HG03558 (cell line): Measurements from ENCODE around the gene CCL5.

Experiments
- ATAC-seq: cut with Tn5 transposase; IDR thresholded peaks from one replicate; pipeline ENCODE4 v1.9.1; 2021; ENCODE audit warnings: moderate number of reproducible peaks; ENCODE audit not compliant: unreplicated experiment; ENCODE audit errors: extremely low read depth

Gene CCL5

DNA sequence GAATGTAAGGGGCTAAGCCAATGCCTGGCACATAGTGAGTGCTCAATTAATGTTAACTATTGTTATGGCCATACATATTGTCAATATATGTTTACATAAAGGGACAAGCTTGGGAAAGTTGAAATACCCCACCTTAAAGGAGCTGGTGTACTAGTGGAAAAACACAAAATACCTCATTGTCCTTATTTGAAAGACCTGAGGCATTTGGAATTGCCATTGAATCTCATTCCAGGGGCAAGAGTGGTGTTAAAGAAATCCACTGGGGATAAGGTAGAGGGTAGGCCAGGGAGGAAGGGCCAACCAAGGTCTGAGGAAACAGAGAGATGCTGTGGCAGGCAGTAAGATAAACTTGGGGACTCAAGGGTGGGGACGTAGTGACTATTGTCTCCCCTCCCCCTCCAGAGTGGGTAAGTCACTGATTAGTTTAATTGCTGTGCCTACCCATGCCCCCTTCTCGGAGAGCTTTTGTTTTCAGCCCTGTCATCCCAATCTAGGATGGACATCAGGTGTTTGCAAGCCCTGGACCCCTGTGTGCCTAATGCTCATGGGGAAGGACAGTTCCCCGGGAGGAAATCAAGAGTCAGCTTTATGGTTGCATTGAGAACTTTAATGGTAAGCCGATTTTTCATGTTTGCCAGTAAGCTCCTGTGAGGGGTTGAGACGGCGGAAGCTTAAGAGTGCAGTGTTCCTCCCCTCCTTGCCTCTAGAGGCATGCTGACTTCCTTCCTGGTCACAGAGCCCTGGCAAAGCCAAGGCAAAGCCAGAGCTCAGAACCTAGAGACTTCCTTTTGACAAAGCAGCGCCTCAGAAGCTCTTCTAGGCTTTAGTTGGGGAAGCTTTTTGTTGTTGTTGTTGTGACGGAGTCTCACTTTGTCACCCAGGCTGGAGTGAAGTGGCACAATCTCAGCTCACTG, 9.0 kb downstream of the CCL5 start:
- no peak for ATAC-seq

DNA sequence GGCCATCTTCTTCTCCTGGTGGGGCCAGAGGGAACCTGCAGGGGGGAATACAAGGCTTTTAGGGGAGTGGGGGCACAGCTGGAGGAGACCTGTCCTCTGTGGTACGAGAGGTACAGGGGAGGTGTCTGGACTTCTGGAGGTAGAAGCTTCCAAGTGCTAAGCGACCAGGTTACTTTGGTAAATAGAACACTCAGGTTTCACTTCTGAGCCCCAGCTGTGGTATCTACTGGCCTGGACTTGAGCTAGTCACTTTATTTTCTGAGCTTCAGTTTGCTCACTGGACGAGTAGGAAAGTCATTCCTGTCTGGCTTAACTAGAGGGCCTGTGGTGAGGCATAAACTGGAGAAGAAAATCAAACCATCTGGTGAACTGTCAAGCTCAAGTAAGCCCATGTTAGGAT, 11.4 kb downstream of the CCL5 start, which contains the start of gene HEATR9:
Gene HEATR9, minus strand, starts transcription at position 155 of the 400 bp plus-strand sequence. Its CDS starts 149 bp downstream, at position 6.
- ATAC-seq = no peak

GRCh38 chr17:35867574-35867973, 12.6 kb downstream of the CCL5 start:
- no peak for ATAC-seq

- ATAC-seq = no peak
Observed at GRCh38 chr17:35866341-35866950, 13.7 kb downstream of the CCL5 start.

- no peak for ATAC-seq
Observed at GRCh38 chr17:35865412-35866340, 14.5 kb downstream of the CCL5 start.

- no peak for ATAC-seq
Observed at GRCh38 chr17:35864853-35865252, 15.3 kb downstream of the CCL5 start.

- ATAC-seq = no peak
Observed at GRCh38 chr17:35856603-35857002, 23.6 kb downstream of the CCL5 start.

- ATAC-seq = no peak
Observed at GRCh38 chr17:35855965-35856364, 24.2 kb downstream of the CCL5 start.

- no peak for ATAC-seq
Observed at GRCh38 chr17:35849469-35850348, 30.5 kb downstream of the CCL5 start.

GRCh38 chr17:35847633-35848373, 32.4 kb downstream of the CCL5 start:
- ATAC-seq = no peak

DNA sequence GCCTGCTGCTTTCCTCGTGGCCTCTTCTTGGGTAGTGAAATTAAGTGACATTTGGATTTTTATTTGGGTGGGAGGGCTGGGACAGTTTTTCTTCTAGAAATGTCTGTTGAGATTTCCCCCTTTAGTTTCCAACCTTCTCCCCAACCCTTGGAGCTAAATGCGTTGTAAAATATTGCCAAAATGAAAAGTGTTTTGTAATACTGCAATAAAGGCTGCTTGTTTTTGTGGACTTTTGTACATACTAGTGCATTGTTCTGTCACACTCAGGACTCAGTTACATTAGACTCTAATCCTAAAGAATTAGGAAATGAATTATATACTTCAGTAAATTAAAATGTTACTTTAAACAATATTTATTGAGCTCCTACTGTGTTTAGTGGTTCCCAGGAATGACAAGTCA, 33.2 kb downstream of the CCL5 start:
- no peak for ATAC-seq

DNA sequence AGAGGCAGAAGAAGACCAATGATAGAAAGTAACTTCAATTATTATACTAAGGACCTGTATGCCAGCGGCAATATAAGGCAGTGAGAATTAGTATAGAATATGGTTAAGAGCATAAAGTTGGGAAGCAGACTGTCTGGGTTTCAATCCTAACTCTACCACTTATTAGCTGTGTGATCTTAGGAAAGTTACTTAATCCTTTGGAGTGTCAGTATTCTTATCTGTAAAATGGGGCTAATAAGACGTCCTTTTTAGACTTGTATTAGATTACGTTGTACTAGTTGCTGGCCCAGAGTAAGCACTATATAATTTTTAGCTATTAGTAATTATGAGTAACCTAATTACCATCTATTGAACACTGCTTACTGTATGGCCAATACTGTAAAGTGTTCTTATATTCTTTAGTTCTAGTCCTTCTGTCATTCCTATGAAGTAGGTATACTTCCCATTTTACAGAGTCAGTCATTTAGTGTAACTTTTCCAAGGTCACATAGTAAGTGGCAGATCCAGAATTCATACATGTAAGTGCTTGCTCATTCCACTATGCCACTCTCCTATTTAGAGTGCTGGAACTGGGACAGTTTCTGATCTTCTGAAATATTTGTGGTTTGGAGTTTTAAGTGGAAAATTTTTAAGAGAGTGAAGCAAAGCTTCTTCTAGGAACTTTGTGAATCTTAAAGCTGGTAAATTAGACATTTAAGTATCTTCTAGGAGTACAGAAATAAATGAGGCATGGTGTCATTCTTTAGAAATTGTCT, 33.9 kb downstream of the CCL5 start:
- no peak for ATAC-seq

GRCh38 chr17:35844547-35844946, 35.6 kb downstream of the CCL5 start:
- ATAC-seq = no peak

- no peak for ATAC-seq
Observed at GRCh38 chr17:35843698-35844097, 36.5 kb downstream of the CCL5 start.

DNA sequence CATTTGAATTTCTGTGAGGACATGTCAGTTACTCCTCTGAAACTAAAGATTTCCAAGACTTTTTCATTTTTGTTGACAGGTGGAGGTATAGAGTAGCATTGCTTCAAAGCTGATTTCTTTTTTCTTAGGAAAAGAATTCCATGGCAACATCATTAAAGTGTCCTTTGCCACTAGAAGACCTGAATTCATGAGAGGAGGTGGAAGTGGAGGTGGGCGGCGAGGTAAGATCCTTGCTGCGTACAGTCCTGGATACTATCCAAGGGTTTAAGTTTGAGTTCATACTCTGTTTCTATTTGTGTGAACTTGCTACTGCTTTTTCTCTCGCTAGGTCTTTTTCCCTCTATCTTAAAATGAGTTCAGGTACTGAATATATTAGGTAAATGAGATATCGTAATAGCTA, 37.9 kb downstream of the CCL5 start:
- ATAC-seq = no peak

- ATAC-seq = no peak
Observed at GRCh38 chr17:35841505-35841904, 38.7 kb downstream of the CCL5 start.

DNA sequence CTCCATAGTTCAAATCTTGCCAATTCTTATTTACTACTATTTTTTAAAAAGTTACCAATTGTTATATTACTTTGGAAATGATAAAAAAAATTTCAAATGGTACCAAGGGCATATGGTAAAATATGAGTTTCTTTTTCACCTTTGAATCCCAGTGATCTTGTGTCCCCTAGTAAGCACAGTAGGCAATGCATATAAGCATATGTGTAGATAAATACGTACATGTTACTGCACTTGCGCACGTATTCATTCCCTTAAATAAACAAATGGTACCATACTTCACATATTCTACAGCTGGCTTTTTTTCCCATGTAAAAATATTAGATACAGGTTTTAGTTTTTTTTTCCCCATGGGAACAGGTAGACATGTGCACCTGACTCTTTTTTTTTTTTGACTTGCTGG, 39.1 kb downstream of the CCL5 start:
- ATAC-seq = no peak

- no peak for ATAC-seq
Observed at GRCh38 chr17:35825206-35825605, 55.0 kb downstream of the CCL5 start.
